ENCODE results near the gene NFE2L2.

DNA sequence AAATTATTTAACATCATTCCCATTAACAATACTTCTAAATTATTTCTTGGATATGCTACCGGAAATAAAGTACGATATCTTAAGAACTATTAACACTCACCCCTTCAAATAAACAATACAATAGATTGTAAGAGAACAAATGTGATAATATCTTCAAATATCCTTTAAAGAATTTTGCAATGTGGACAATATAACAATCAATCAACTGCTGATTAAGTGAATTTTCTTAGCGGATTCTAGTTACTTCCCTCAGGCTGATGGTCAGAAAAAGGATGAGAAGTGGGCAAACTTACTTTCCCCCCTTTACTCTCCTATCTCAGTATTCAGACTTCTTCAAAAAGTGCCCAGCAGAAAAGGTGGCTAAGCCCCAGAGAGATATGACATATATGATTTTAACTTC, 10.8 kb downstream of the NFE2L2 start:
- TF ChIP-seq POLR2A (IDR thresholded peaks at IDR 0.05; ENCODE audit: low read length) (no peak), GATA1 (IDR thresholded peaks at IDR 0.05; ENCODE audit: low read depth, low read length) (no peak)

Data from erythroblast (primary cell).